NCI-H146 treated with DMSO at 0.1 percent for 48 hours (cell line): ENCODE results near the gene DCANP1.

Experiments used
- DNase-seq: peaks from one replicate; lab custom pipeline; 2025; ENCODE audit not compliant: unreplicated experiment; lab: John Stamatoyannopoulos, UW

DCANP1 gene

GRCh38 chr5:135458356-135458755, 11.2 kb upstream of the DCANP1 start:
- DNase-seq, result no peak

- DNase-seq, result peak; percentile 5
Observed at GRCh38 chr5:135457424-135458071, 10.4 kb upstream of the DCANP1 start.

- no peak for DNase-seq
Observed at GRCh38 chr5:135456238-135457099, 9.3 kb upstream of the DCANP1 start.

GRCh38 chr5:135455876-135456237, 8.7 kb upstream of the DCANP1 start:
- DNase-seq, result no peak

- DNase-seq, result no peak
Observed at GRCh38 chr5:135454946-135455345, 7.8 kb upstream of the DCANP1 start.

GRCh38 chr5:135453613-135454012, 6.5 kb upstream of the DCANP1 start:
- no peak for DNase-seq

- DNase-seq, result no peak
Observed at GRCh38 chr5:135452321-135453030, 5.3 kb upstream of the DCANP1 start, which contains the start of gene TIFAB. TIFAB (minus strand) TSS chr5:135452351; CDS start chr5:135449939, 2,412 bp downstream.

GRCh38 chr5:135451581-135452320, 4.6 kb upstream of the DCANP1 start:
- DNase-seq, result no peak

GRCh38 chr5:135450952-135451351, 3.8 kb upstream of the DCANP1 start:
- DNase-seq, result no peak

- no peak for DNase-seq
Observed at GRCh38 chr5:135450336-135450735, 3.2 kb upstream of the DCANP1 start.

- DNase-seq, result no peak
Observed at GRCh38 chr5:135449644-135450043, 2.5 kb upstream of the DCANP1 start.

GRCh38 chr5:135448791-135449507, 1.8 kb upstream of the DCANP1 start:
- no peak for DNase-seq

GRCh38 chr5:135448071-135448739, 1.1 kb upstream of the DCANP1 start:
- no peak for DNase-seq

- DNase-seq, result no peak
Observed at GRCh38 chr5:135446615-135447014, 533 bp downstream of the DCANP1 start.

GRCh38 chr5:135446206-135446605, 942 bp downstream of the DCANP1 start:
- no peak for DNase-seq

- DNase-seq, result no peak
Observed at GRCh38 chr5:135445306-135445985, 1.7 kb downstream of the DCANP1 start.

GRCh38 chr5:135444881-135445280, 2.3 kb downstream of the DCANP1 start:
- no peak for DNase-seq

- no peak for DNase-seq
Observed at GRCh38 chr5:135444360-135444759, 2.8 kb downstream of the DCANP1 start.
